Activated CD4-positive, alpha-beta T cell treated with anti-CD3 and anti-CD28 coated beads, Interleukin-2, amount 50 U/mL, for 48 hours (primary cell): ENCODE measurements around the gene GPR25.

Experiments
- DNase-seq, 2 experiments: peaks; one replicate each; pipeline ENCODE4 v3.0.0-alpha.2; 2020

GPR25 gene

GRCh38 chr1:200872446-200873115 lies at the start of gene GPR25:
Gene GPR25, plus strand, starts transcription at chr1:200872981. Its CDS starts 57 bp downstream, at chr1:200873038.
- DNase-seq, result no peak

- DNase-seq, result no peak
Measured at GRCh38 chr1:200831091-200831490, 41.7 kb upstream of the GPR25 start.

- DNase-seq, result no peak
Measured at GRCh38 chr1:200834383-200834782, 38.4 kb upstream of the GPR25 start.

GRCh38 chr1:200836213-200836612 lies 36.6 kb upstream of the GPR25 start:
- DNase-seq, result no peak

GRCh38 chr1:200837931-200838571 lies 34.7 kb upstream of the GPR25 start:
- DNase-seq, result no peak

GRCh38 chr1:200838676-200839445 lies 33.9 kb upstream of the GPR25 start:
- no peak for DNase-seq

GRCh38 chr1:200845360-200845759 lies 27.4 kb upstream of the GPR25 start:
- DNase-seq, result no peak

GRCh38 chr1:200846398-200846797 lies 26.4 kb upstream of the GPR25 start:
- no peak for DNase-seq

- DNase-seq, result no peak
Measured at GRCh38 chr1:200849430-200849829, 23.4 kb upstream of the GPR25 start.

- DNase-seq, result no peak
Measured at GRCh38 chr1:200850554-200850953, 22.2 kb upstream of the GPR25 start.

GRCh38 chr1:200856716-200857357 lies 15.9 kb upstream of the GPR25 start:
- DNase-seq, result no peak

- no peak for DNase-seq
Measured at GRCh38 chr1:200857804-200858203, 15.0 kb upstream of the GPR25 start.

- DNase-seq, result no peak
Measured at GRCh38 chr1:200861937-200862647, 10.7 kb upstream of the GPR25 start.

GRCh38 chr1:200862713-200863415 lies 9.9 kb upstream of the GPR25 start:
- DNase-seq, result no peak

- no peak for DNase-seq
Measured at GRCh38 chr1:200866116-200866515, 6.7 kb upstream of the GPR25 start.

- peak; percentile 65 to 72 for DNase-seq
Measured at GRCh38 chr1:200866521-200866920, 6.3 kb upstream of the GPR25 start.

- DNase-seq, result no peak
Measured at GRCh38 chr1:200867018-200867811, 5.6 kb upstream of the GPR25 start.

GRCh38 chr1:200869376-200869752 lies 3.4 kb upstream of the GPR25 start:
- DNase-seq, result no peak

- peak; percentile 50 to 66 for DNase-seq
Measured at GRCh38 chr1:200869753-200870391, 2.9 kb upstream of the GPR25 start.

GRCh38 chr1:200873116-200873670 lies 412 bp downstream of the GPR25 start:
- no peak for DNase-seq
